Activated T-cell treated with anti-CD3 and anti-CD28 coated beads, Interleukin-2, amount 50 U/mL, for 24 hours (primary cell): ENCODE measurements around the gene FNBP1.

Source experiments
- DNase-seq: peaks from one replicate; pipeline ENCODE4 v3.0.0-alpha.2; 2020
- H3K27ac Mint-ChIP-seq: 2 replicates; pipeline ENCODE4 v1.8.0; 2020; ENCODE audit warnings: mild to moderate bottlenecking, mixed read lengths
- H3K27me3 Mint-ChIP-seq: 2 replicates; pipeline ENCODE4 v1.8.0; 2020; ENCODE audit warnings: mixed read lengths
- H3K36me3 Mint-ChIP-seq: 2 replicates; pipeline ENCODE4 v1.8.0; 2020; ENCODE audit warnings: low read depth, mixed read lengths
- H3K4me1 Mint-ChIP-seq: 2 replicates; pipeline ENCODE4 v1.8.0; 2020; ENCODE audit warnings: low read depth, mixed read lengths
- H3K4me3 Mint-ChIP-seq: 2 replicates; pipeline ENCODE4 v1.8.0; 2020; ENCODE audit warnings: mild to moderate bottlenecking, moderate library complexity, mixed read lengths
- H3K9me3 Mint-ChIP-seq: 2 replicates; pipeline ENCODE4 v1.8.0; 2020; ENCODE audit warnings: mixed read lengths

FNBP1 gene

DNA sequence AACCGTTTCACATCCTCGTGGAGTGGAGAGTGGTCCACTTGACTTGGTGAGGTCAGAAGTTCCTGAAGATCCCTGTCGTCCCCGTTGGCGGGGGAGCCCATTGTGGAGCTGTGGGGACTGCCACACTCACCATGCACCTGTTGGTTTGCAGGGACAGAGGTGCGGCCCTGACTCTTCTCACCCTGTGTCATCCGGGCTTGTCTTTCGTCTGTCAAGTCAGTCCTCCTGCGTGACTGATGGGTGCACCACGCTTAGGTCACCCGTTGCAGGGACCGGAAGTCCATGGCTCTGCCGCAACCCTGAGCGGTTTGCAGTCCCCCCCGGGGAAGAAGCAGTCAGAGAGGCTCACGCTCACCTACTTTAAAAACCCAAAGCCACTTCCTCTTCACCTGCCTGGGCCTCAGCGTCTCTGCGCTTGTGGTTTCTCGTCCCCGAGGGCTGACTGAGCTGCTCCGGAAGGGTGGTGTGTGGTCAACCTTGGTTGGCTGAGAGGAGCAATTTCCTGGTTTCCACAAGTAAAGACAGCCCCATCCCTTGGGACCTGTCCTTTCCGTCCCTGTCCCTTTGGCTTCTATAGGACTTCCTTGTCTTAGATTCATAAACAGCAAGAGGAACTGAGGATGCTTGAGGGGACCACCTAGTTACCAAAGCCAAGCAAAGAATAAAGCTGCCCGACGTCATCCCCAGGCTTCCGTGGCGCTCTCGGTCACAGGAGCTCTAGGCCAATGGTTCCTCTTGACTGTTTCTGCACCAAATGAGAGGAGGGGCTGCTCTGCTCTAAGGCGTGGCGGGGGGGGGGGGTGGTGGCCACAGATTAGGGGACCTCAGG is 154.5 kb downstream of the FNBP1 start:
- H3K36me3 Mint-ChIP-seq: peaks cover 79% of the 10 kb centered on the region
- DNase-seq: peak; percentile 89
- H3K27ac Mint-ChIP-seq: peak overlapping the region; percentile 100
- H3K4me3 Mint-ChIP-seq: peak overlapping the region; percentile 86
- peaks cover 85% of the 10 kb centered on the region for H3K4me1 Mint-ChIP-seq
- H3K9me3 Mint-ChIP-seq: no peaks in the 10 kb centered on the region
- H3K27me3 Mint-ChIP-seq: no peaks in the 10 kb centered on the region

DNA sequence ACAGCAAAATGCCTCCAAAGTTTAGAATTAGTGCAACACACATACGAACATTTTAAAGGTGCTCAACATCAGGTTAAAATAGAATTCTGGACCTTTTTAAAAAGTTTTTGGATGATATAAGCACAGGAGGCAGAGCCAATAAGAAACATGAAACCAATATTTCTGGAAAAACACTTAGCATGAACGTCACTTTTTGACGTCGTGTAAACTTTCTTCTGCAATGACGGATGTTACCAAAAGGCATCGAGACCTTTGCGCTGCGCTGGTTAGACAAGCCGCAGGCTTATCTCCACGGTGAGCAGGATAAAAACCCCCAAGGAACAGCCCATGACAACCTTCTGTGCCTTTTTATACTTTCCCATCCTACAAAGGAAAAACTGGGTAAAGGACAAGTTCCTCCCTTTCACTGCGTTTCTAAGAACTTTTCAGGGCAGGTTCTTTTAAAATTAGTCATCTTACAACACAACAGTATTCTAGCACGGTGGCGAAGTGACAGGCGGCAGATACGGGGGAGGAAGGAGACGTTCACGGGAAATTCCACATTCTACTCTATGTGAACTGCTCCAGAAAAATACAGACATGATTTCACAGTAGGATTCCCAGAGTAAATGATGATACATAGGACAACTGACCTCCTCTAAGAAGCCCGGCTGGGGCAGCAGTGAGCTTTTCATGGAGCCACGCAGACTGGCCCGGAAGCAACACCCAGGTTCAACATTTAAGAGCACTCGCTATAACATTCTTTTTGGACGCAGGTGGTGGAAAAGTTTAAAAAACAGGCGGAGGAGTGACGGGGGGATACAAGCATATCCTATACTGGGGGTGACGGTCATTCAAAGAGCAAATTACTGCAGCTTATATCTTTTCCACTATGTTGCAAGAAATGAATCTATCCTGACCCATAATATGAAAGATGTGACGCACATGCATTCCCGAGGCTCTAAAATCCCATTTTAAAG is 155.4 kb downstream of the FNBP1 start:
- Mint-ChIP-seq H3K36me3 (peaks cover 75% of the 10 kb centered on the region), H3K4me1 (peaks cover 82% of the 10 kb centered on the region), H3K4me3 (peak overlapping the region; percentile 86), H3K27me3 (no peaks in the 10 kb centered on the region), H3K27ac (peak overlapping the region; percentile 100), H3K9me3 (no peaks in the 10 kb centered on the region)
- peak; percentile 73 for DNase-seq

DNA sequence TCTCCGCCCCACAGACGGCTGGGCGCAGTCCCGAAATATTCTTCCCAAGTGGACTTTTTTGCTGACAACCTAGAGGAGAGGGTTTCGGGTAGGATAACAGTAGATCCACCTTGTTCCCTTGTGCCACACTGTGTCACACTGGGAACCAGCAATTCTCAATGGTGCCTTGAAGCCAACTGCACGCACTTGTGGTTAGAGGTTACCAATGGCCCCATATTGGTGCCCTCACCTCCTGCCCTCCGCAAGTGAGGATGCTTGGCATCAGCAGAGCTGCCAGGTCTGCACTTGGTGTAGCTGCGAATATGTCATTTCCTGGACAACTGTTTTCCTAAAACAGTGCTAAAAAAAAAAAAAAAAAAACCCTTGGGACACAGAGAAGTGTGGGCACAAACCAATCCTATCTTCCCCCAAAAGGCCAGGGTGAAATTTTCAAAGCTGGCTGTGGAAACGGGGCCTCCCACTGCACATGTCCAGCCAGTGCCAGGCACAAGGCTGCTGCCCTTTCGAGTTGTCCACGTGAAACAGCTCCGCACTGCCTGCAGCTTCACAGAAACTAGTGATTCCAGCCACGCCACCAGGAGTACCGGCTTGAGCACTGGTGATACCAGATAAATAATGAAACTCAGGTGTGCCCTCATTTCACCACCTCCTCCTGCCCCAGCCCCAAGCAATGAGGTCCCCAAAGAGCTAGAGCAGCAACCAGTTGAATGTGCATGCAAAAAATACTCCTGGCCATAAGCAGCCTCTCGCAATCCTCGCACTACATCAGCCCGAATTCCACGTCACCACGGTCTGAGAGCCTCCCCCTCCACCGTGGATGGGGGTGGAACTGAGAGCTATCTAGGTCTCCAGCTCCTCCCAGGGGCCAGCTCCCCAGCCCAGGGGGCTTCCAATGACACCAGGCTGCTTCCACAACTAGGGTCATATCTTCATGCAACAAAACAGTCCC is 156.5 kb downstream of the FNBP1 start:
- Mint-ChIP-seq H3K27ac (peak overlapping the region; percentile 100), H3K9me3 (no peaks in the 10 kb centered on the region), H3K4me1 (peaks cover 72% of the 10 kb centered on the region), H3K36me3 (peaks cover 75% of the 10 kb centered on the region), H3K4me3 (peak overlapping the region; percentile 86), H3K27me3 (no peaks in the 10 kb centered on the region)
- peak; percentile 71 for DNase-seq

DNA sequence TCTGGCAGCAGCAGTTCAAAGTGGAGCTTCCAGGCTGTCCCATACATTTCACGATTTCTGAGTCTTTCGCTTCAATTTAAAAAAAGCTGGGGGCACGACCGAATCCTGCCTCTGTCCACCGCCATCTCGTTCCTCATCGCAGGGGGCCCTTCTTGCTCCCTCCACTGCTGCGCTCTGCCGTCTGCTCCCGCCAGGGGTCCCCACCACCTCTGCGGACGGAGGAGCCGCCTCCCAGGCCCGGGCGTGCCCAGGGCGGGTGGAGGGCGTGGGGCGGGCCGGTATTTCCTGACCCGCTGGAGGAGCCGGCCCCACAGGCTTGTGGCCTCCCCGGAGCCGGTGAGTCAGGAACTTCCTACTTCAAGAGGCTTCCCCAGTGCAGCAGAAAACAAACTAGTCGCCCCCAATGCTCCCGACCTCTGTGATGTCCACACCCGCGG is 157.3 kb downstream of the FNBP1 start:
- peak overlapping the region; percentile 100 for H3K27ac Mint-ChIP-seq
- peak; percentile 95 for DNase-seq
- H3K36me3 Mint-ChIP-seq: peaks cover 75% of the 10 kb centered on the region
- peak overlapping the region; percentile 86 for H3K4me3 Mint-ChIP-seq
- no peaks in the 10 kb centered on the region for H3K27me3 Mint-ChIP-seq
- H3K9me3 Mint-ChIP-seq: no peaks in the 10 kb centered on the region
- peaks cover 64% of the 10 kb centered on the region for H3K4me1 Mint-ChIP-seq

DNA sequence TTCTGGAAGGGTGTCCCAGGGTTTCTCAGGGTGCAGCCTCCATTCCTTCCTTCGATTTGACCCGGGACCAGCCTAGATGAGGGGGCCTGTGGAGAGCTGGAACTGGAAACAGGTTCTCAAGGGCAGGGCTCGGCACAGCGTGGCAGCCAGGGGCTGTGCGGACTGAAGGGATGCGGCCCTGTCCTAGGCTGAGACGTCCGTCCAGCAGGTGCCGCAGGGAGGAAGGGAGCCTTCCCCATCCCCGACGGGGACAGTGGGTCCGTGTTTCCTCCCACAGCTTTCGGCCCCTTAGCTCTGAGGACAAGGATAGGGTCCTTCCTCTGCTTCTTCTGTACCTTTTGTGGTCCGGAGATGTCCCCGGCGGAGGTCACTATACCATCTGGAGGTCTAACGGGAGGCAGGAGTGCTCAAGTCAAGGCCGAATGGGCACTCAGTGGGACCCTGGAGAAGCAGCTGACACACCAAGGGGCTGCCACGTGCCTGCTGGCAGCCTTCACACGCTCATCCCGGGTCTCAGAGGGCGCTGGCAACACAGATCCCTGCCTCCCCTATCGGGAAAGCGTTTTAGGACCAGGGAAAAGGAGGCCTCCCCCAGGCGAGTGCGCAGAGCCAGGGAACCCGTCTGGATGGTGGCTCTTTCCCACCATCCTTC is 157.8 kb downstream of the FNBP1 start:
- H3K4me1 Mint-ChIP-seq: peaks cover 60% of the 10 kb centered on the region
- H3K27ac Mint-ChIP-seq: peak overlapping the region; percentile 100
- H3K9me3 Mint-ChIP-seq: no peaks in the 10 kb centered on the region
- no peaks in the 10 kb centered on the region for H3K27me3 Mint-ChIP-seq
- peak overlapping the region; percentile 86 for H3K4me3 Mint-ChIP-seq
- H3K36me3 Mint-ChIP-seq: peaks cover 77% of the 10 kb centered on the region
- DNase-seq: peak; percentile 76

DNA sequence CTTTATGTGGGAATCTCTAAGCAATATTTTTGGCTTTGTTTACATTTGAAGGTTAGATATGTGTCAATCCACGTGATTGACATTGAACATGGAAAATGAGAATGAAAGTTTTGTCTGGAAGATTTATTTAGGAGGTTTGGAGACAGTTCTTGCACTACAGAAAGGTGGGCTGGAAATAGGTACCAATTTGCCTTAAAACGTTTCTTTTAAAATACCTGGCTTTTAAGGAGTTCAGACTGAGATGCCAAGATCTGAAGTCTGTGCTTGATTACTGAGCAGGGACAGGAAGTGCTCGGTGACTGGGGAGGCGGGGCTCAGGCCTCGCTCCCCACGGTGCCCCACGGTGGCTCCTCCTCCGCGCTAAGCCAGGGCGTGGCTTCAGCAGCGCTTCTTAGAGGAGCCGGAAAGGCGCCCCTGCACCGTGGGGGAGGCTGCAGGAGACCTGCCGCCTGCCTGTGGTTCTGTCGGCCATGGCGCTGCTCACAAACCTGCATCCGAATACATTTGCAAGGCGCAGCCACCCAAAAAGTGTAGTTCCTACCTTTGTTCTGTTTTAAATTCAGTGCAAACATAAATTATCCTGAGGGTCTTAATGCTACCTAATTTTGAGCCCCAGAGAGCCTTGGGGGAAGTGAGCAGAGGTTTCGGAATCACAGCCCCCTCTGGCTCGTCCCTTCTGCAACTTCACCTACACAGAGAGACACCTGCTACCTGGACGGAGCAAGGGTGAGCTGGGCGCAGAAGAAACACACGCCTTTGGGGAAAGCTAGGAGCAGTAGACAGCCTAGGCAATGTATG is 158.6 kb downstream of the FNBP1 start:
- Mint-ChIP-seq H3K9me3 (no peaks in the 10 kb centered on the region), H3K4me3 (peak overlapping the region; percentile 86), H3K36me3 (peaks cover 77% of the 10 kb centered on the region), H3K27ac (peak overlapping the region; percentile 100), H3K4me1 (peaks cover 53% of the 10 kb centered on the region), H3K27me3 (no peaks in the 10 kb centered on the region)
- DNase-seq: peak; percentile 96

DNA sequence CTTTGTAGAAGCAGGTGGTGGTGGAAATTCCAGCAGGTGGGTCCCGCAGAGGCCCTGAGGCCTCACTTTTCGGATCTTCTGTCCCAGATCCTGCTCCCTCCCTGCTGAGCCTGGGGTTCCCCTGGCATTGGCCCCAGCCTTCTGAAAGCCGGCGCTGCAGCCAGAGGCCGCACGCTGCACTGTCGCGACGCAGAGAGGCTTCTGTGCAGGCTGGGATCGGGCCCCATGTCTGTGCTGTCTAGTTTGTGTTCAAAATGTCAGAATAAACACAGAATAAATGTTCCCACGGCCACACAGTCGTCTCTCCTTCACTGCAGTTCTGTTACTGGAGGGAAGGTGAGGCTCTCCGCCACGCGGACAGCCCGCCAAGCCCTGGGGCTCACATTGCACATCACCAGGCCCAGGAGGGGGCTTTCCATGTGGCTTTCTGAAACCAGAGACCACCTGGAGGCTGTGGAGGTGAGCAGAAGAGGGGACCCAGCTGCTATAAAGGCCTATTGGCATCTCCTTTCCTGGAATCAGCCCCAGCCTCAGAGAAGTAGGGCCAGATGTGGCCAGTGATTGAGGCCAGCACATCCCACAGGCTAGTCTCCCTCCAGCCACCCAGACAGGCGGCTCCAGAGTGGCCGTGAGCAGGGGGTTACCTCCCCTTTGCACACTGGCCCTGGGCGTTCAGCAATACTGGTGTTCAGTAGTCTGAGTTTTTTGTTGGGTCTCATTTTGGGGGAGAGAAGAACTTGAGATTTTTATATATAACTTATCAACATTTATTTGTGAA is 161.3 kb downstream of the FNBP1 start:
- no peak overlapping the region for H3K4me3 Mint-ChIP-seq
- H3K9me3 Mint-ChIP-seq: no peaks in the 10 kb centered on the region
- H3K36me3 Mint-ChIP-seq: peaks cover 80% of the 10 kb centered on the region
- peak overlapping the region; percentile 66 for H3K27ac Mint-ChIP-seq
- peaks cover 35% of the 10 kb centered on the region for H3K4me1 Mint-ChIP-seq
- H3K27me3 Mint-ChIP-seq: no peaks in the 10 kb centered on the region
- DNase-seq: no peak

DNA sequence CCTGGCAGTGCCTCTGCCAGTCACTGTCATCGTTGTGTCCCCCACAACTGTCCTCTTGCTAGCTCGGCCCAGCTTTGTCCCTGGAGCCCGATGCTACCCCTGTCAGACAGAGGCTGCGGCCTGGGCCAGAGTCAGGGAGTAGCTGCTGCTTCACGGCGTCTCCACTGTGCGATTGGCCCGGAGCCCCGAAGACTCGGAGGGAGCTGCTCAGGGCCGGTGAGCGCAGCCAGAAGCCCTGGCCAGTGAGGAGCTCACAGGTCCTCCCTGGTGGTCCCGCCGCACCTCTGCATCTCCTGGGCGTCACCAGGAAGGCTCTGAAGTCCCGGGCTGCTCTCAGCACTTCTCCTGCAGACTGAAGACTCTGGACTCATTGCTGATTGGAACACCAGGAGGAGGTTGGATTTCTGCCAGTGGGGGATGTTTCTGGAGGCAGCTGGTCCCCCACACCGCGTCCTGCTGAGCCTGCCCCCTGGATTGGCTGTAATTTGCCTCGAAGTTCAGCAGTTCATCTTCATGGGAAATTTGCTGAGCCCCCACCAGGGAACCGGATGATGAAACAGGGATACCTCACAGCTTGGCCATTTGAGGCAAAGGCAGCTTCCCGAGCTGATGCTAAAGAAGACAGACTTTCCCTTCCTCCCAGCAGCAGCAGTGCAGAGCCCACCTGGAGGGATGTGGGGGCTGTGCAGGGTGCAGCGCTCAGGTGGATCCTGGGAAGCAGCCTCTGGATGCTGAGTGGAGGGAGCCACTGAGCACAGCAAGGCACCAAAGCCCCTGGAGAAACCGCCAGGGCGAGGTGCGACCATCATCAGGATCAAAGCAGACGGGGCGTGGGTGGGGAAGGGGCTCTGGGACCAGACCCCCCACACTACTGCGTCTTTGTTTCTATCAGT is 162.1 kb downstream of the FNBP1 start:
- H3K4me3 Mint-ChIP-seq: no peak overlapping the region
- H3K9me3 Mint-ChIP-seq: no peaks in the 10 kb centered on the region
- H3K36me3 Mint-ChIP-seq: peaks cover 85% of the 10 kb centered on the region
- H3K27me3 Mint-ChIP-seq: no peaks in the 10 kb centered on the region
- peak overlapping the region; percentile 84 for H3K27ac Mint-ChIP-seq
- H3K4me1 Mint-ChIP-seq: peaks cover 30% of the 10 kb centered on the region
- DNase-seq: no peak

DNA sequence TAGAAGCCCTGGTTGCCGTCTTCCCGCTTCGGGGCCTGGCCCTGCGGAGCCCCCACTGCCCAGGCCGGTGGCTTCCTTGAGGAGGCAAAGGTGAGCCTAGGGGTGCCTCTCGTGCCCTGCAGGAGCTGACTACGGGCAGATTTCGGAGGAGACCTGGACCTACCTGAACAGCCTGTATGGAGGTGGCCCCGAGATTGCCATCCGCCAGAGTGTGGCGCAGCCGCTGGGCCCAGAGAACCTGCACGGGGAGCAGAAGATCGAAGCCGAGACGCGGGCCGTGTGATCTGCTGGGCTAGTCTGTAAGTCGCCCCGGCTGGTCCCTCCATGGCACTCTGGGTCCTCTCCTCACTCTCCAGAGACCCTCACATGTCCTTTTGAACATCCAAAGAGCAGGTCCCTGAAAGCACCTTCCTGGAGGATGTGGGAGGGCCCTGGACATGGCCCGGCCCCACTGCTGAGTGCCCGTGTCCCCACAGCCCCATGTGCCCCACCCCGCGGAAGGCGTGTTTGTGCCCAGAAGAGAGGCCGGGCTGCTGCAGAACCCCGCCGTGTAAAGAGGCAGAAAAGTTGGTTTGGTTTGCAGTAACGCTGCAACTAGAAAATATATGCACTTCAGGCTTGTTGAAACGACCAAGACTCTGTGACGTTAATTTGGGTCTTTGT is 162.9 kb downstream of the FNBP1 start:
- H3K9me3 Mint-ChIP-seq: no peaks in the 10 kb centered on the region
- H3K27ac Mint-ChIP-seq: peak overlapping the region; percentile 84
- no peak overlapping the region for H3K4me3 Mint-ChIP-seq
- no peaks in the 10 kb centered on the region for H3K27me3 Mint-ChIP-seq
- peaks cover 29% of the 10 kb centered on the region for H3K4me1 Mint-ChIP-seq
- DNase-seq: no peak
- H3K36me3 Mint-ChIP-seq: peaks cover 85% of the 10 kb centered on the region

DNA sequence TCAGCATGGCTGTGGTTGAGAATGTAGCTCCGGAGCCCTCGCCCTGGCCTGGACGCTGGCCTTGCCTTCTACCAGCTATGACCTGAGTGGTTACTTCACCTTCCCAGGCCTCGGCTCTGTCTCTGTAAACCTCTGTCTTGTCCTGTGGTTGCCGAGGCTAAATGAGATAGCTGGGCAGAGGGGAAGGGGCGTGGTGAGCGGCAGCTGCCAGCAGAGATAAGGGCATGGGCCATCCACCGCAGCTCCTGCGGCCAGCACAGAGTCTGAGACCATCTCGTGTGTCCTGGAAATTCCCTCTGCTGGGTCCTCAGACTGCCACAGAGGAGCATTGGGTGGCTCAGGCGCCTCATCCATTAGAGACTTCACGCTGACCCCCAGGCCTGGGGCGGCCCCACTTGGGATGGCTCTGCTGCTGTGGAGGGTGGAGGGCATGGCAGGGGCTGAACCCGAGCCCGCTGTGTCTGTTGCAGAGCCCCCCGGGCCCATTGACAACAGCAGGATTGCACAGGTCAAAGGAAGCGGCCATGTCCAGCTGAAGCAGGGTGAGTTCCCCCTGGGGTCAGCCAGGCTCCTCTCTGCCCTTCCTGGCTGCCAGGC is 163.8 kb downstream of the FNBP1 start:
- no peaks in the 10 kb centered on the region for H3K27me3 Mint-ChIP-seq
- peaks cover 27% of the 10 kb centered on the region for H3K4me1 Mint-ChIP-seq
- H3K36me3 Mint-ChIP-seq: peaks cover 86% of the 10 kb centered on the region
- peak overlapping the region; percentile 79 for H3K27ac Mint-ChIP-seq
- DNase-seq: no peak
- H3K4me3 Mint-ChIP-seq: no peak overlapping the region
- H3K9me3 Mint-ChIP-seq: no peaks in the 10 kb centered on the region

DNA sequence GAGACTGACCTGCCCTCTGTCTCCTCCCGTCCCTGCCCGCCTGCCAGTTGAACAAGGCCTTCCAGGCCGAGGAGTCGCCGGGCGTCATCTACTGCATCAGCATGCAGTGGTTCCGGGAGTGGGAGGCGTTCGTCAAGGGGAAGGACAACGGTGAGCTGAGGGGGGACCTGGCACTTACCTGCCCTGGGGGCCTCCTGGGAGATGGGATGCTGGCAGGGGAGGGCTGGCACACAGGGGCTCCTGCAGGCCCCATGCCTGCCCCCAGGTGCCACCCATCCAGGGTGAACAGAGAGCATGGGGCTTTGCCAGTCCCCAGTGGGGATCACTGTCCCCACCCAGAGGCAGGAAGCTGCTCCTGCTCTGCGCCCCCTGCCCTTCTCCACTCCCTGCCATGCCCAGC is 164.7 kb downstream of the FNBP1 start:
- no peaks in the 10 kb centered on the region for H3K27me3 Mint-ChIP-seq
- no peaks in the 10 kb centered on the region for H3K9me3 Mint-ChIP-seq
- H3K36me3 Mint-ChIP-seq: peaks cover 88% of the 10 kb centered on the region
- peak overlapping the region; percentile 69 for H3K27ac Mint-ChIP-seq
- H3K4me3 Mint-ChIP-seq: no peak overlapping the region
- H3K4me1 Mint-ChIP-seq: peaks cover 22% of the 10 kb centered on the region
- DNase-seq: no peak
